Neural cell (in vitro differentiated cells): ENCODE results near the gene CAPN9. TPM values are rescaled to one million over a fixed set of nuclear protein-coding genes. Genes with fewer than 3 reads are reported as not detected.

Experiments used
- H2AFZ ChIP-seq: fragments of 200-600, 300-800 bp; sonication (generic), shearing (Covaris generic); 2 replicates; pipeline ENCODE4 v1.6.0; 2014; ENCODE audit warnings: low read depth, mild to moderate bottlenecking, antibody characterized with exemption, low read length, moderate library complexity
- H3F3A ChIP-seq: fragments of 200-600 bp; shearing (Covaris generic); 2 replicates; pipeline ENCODE4 v1.6.1; 2016; ENCODE audit warnings: mild to moderate bottlenecking, moderate library complexity, mixed read lengths, antibody characterized with exemption, low read length; ENCODE audit not compliant: insufficient read depth, poor library complexity, severe bottlenecking
- H3K27ac ChIP-seq: fragments of 200-600, 300-800 bp; sonication (generic), shearing (Covaris generic); 2 replicates; pipeline ENCODE4 v1.5.1; 2014; ENCODE audit warnings: mild to moderate bottlenecking, low read length, moderate library complexity
- H3K27me3 ChIP-seq: fragments of 300-800, 200-600 bp; sonication (generic), shearing (Covaris generic); 2 replicates; pipeline ENCODE4 v1.6.0; 2014; ENCODE audit warnings: mild to moderate bottlenecking, low read depth, low read length, moderate library complexity; ENCODE audit not compliant: insufficient read depth
- H3K36me3 ChIP-seq: fragments of 300-800, 200-600 bp; sonication (generic), shearing (Covaris generic); 2 replicates; pipeline ENCODE4 v1.5.1; 2014; ENCODE audit warnings: mild to moderate bottlenecking, antibody characterized with exemption, low read length, moderate library complexity; ENCODE audit not compliant: insufficient read depth
- H3K4me2 ChIP-seq: fragments of 300-800, 200-600 bp; sonication (generic), shearing (Covaris generic); 2 replicates; pipeline ENCODE4 v1.6.0; 2014; ENCODE audit warnings: mild to moderate bottlenecking, low read length
- H3K4me3 ChIP-seq: fragments of 300-800, 200-600 bp; sonication (generic), shearing (Covaris generic); 2 replicates; pipeline ENCODE4 v1.5.1; 2014; ENCODE audit warnings: mild to moderate bottlenecking, low read length, moderate library complexity
- H3K79me2 ChIP-seq: fragments of 200-600 bp; shearing (Covaris generic); replicated peaks from 2 replicates; pipeline ENCODE4 v1.6.0; 2014; ENCODE audit warnings: mild to moderate bottlenecking, low read length, moderate library complexity; ENCODE audit not compliant: insufficient read depth
- H3K9ac ChIP-seq: fragments of 300-800, 200-600 bp; sonication (generic), shearing (Covaris generic); 2 replicates; pipeline ENCODE4 v1.6.1; 2016; ENCODE audit warnings: mild to moderate bottlenecking, low read length, mixed read lengths
- H3K9me2 ChIP-seq: fragments of 200-600 bp; shearing (Covaris generic); 2 replicates; pipeline ENCODE4 v1.6.1; 2016; ENCODE audit warnings: mild to moderate bottlenecking, low read length, mixed read lengths; ENCODE audit not compliant: insufficient read depth
- H3K9me3 ChIP-seq: fragments of 200-600, 300-800 bp; sonication (generic), shearing (Covaris generic); 2 replicates; pipeline ENCODE4 v1.6.1; 2016; ENCODE audit warnings: mild to moderate bottlenecking, mixed run types, low read length, moderate library complexity, mixed read lengths
- H4K20me1 ChIP-seq: fragments of 200-600 bp; shearing (Covaris generic); 2 replicates; pipeline ENCODE4 v1.6.1; 2016; ENCODE audit warnings: mild to moderate bottlenecking, mixed run types; ENCODE audit not compliant: insufficient read depth
- CTCF ChIP-seq: fragments of 450-650 bp; IDR thresholded peaks from 2 replicates; pipeline ENCODE4 v1.5.1; 2014; ENCODE audit warnings: antibody characterized with exemption, mild to moderate bottlenecking, moderate library complexity; ENCODE audit not compliant: poor library complexity, severe bottlenecking
- EP300 ChIP-seq: fragments of 450-650 bp; conservative IDR thresholded peaks from 2 replicates; pipeline ENCODE4 v1.6.1; 2014; ENCODE audit warnings: antibody characterized with exemption, mild to moderate bottlenecking, moderate library complexity; ENCODE audit not compliant: poor library complexity, severe bottlenecking
- EZH2 ChIP-seq: fragments of 200-600, 300-800 bp; shearing (Covaris generic), sonication (generic); IDR thresholded peaks from 2 replicates; pipeline ENCODE4 v1.6.1; 2014; ENCODE audit warnings: antibody characterized with exemption, low read length, borderline replicate concordance, mild to moderate bottlenecking; ENCODE audit not compliant: insufficient read depth, poor library complexity, severe bottlenecking
- MXI1 ChIP-seq: fragments of 450-650 bp; conservative IDR thresholded peaks from 2 replicates; pipeline ENCODE4 v1.6.1; 2014; ENCODE audit warnings: antibody characterized with exemption, mild to moderate bottlenecking; ENCODE audit not compliant: poor library complexity, severe bottlenecking
- POLR2AphosphoS5 ChIP-seq: IDR thresholded peaks from 2 replicates; pipeline ENCODE4 v1.6.1; 2012
- RAD21 ChIP-seq: fragments of 450-650 bp; conservative IDR thresholded peaks from 2 replicates; pipeline ENCODE4 v1.6.1; 2014; ENCODE audit warnings: antibody characterized with exemption, mild to moderate bottlenecking, moderate library complexity
- REST ChIP-seq: IDR thresholded peaks from 2 replicates; pipeline ENCODE4 v1.6.1; 2012; ENCODE audit warnings: borderline replicate concordance
- SMC3 ChIP-seq: fragments of 450-650 bp; conservative IDR thresholded peaks from 2 replicates; pipeline ENCODE4 v1.6.1; 2014; ENCODE audit warnings: antibody characterized with exemption, mild to moderate bottlenecking, moderate library complexity; ENCODE audit not compliant: poor library complexity
- TAF1 ChIP-seq: IDR thresholded peaks from 2 replicates; pipeline ENCODE4 v1.6.1; 2012; ENCODE audit warnings: low read depth
- polyA plus RNA-seq: library from polyadenylated mRNA; depleted of rRNA; stranded (reverse); fragments of >200 nt; gene quantifications from 2 replicates; pipeline ENCODE4 v1.2.3, GENCODE V29; 2014

Gene CAPN9
- polyA plus RNA-seq, 1 donor from 2014 or later, result 0.14 TPM

- no peak for TF ChIP-seq RAD21
- no peak for TF ChIP-seq EP300
- no peak for TF ChIP-seq REST
- no peak for TF ChIP-seq SMC3
- no peak for TF ChIP-seq MXI1
- no peak for TF ChIP-seq POLR2AphosphoS5
- TF ChIP-seq TAF1, result no peak
- no peak for TF ChIP-seq CTCF
- TF ChIP-seq EZH2, result no peak
- H3K4me2 ChIP-seq, result no peak overlapping the region
- H3K9ac ChIP-seq, result no peak overlapping the region
- no peak overlapping the region for H3K4me3 ChIP-seq
- no peaks in the 10 kb centered on the region for H3F3A ChIP-seq
- no peaks in the 10 kb centered on the region for H3K36me3 ChIP-seq
- no peaks in the 10 kb centered on the region for H3K27me3 ChIP-seq
- no peaks in the 10 kb centered on the region for H4K20me1 ChIP-seq
- H2AFZ ChIP-seq, result no peak overlapping the region
- no peaks in the 10 kb centered on the region for H3K9me2 ChIP-seq
- no peaks in the 10 kb centered on the region for H3K9me3 ChIP-seq
- no peaks in the 10 kb centered on the region for H3K79me2 ChIP-seq
- H3K27ac ChIP-seq, result no peak overlapping the region
Observed at GRCh38 chr1:230761443-230762167, 14.4 kb downstream of the CAPN9 start.

DNA sequence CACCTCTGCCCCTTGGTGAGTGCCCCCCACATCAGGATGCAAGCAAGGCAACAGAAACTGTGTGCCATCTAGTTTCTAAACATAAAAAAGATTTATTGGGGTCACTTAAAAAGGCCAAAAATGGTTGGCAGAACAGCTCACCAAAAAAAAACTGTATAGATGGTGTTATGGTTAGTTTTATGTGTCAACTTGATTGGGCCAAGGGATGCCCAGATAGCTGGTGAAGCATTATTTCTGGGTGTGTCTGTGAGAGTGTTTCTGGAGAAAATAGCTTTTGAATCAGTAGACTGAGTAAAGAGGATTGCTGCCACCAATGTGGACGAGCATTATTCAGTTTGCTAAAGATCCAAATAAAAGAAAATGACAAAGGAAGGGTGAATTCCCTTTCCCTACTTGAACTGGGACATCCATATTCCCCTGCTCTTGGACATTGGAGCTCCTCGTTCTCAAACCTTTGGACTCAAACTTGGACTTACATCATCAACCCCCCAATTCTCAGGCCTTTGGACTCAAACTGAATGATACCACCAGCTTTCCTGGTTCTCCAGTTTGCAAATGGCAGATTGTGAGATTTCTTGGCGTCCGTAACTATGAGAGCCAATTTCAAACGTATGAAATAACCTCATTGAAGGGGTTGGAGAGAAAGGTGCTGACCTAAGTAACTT, 16.9 kb downstream of the CAPN9 start:
- Histone ChIP-seq H3K9me3 (no peaks in the 10 kb centered on the region), H2AFZ (no peak overlapping the region), H3K4me2 (no peak overlapping the region), H3K9me2 (no peaks in the 10 kb centered on the region), H4K20me1 (no peaks in the 10 kb centered on the region), H3K4me3 (no peak overlapping the region), H3F3A (no peaks in the 10 kb centered on the region), H3K27ac (no peak overlapping the region), H3K9ac (no peak overlapping the region), H3K27me3 (no peaks in the 10 kb centered on the region), H3K36me3 (no peaks in the 10 kb centered on the region), H3K79me2 (no peaks in the 10 kb centered on the region)
- TF ChIP-seq EP300, result no peak
- no peak for TF ChIP-seq SMC3
- no peak for TF ChIP-seq TAF1
- no peak for TF ChIP-seq MXI1
- TF ChIP-seq EZH2, result no peak
- TF ChIP-seq CTCF, result no peak
- TF ChIP-seq POLR2AphosphoS5, result no peak
- TF ChIP-seq REST, result no peak
- no peak for TF ChIP-seq RAD21
